Endometrium (tissue), 2 donors: ENCODE measurements around the gene GAB3.

ENCODE experiments used
- FAIRE-seq: peaks from 2 replicates; lab custom pipeline; 2012; peaks lifted over from hg19 to GRCh38; lab: Jason Lieb, UNC
- donor health status: control.
- donor health status: control.

GAB3 gene

GRCh38 chrX:154751203-154751668, 359 bp upstream of the GAB3 start:
- no peak for FAIRE-seq

GRCh38 chrX:154749856-154750255, 1.0 kb downstream of the GAB3 start:
- no peak for FAIRE-seq

- FAIRE-seq: peak; percentile 37
Measured at GRCh38 chrX:154748712-154749339, 2.1 kb downstream of the GAB3 start.

GRCh38 chrX:154742613-154743012, 8.3 kb downstream of the GAB3 start:
- no peak for FAIRE-seq

- FAIRE-seq: no peak
Measured at GRCh38 chrX:154739952-154740465, 10.9 kb downstream of the GAB3 start.

- no peak for FAIRE-seq
Measured at GRCh38 chrX:154738011-154738738, 12.7 kb downstream of the GAB3 start.

GRCh38 chrX:154737136-154737535, 13.7 kb downstream of the GAB3 start:
- FAIRE-seq: no peak

- no peak for FAIRE-seq
Measured at GRCh38 chrX:154735695-154736393, 15.0 kb downstream of the GAB3 start.

GRCh38 chrX:154734061-154734781, 16.7 kb downstream of the GAB3 start:
- FAIRE-seq: no peak

GRCh38 chrX:154733066-154733425, 17.8 kb downstream of the GAB3 start:
- no peak for FAIRE-seq

GRCh38 chrX:154732421-154733065, 18.3 kb downstream of the GAB3 start:
- FAIRE-seq: no peak

GRCh38 chrX:154731881-154732280, 19.0 kb downstream of the GAB3 start:
- no peak for FAIRE-seq

- no peak for FAIRE-seq
Measured at GRCh38 chrX:154731184-154731583, 19.7 kb downstream of the GAB3 start.

GRCh38 chrX:154730253-154730891, 20.5 kb downstream of the GAB3 start:
- FAIRE-seq: no peak

GRCh38 chrX:154729439-154729838, 21.4 kb downstream of the GAB3 start:
- FAIRE-seq: no peak

GRCh38 chrX:154728431-154729190, 22.3 kb downstream of the GAB3 start:
- no peak for FAIRE-seq

- no peak for FAIRE-seq
Measured at GRCh38 chrX:154727871-154728270, 23.0 kb downstream of the GAB3 start.

- FAIRE-seq: no peak
Measured at GRCh38 chrX:154727418-154727817, 23.5 kb downstream of the GAB3 start.

GRCh38 chrX:154724993-154725756, 25.7 kb downstream of the GAB3 start:
- no peak for FAIRE-seq

GRCh38 chrX:154721155-154721554, 29.7 kb downstream of the GAB3 start:
- no peak for FAIRE-seq
